Measurements from ENCODE around the gene ZNF595. TPM values are rescaled to one million over a fixed set of nuclear protein-coding genes. Genes with fewer than 3 reads are reported as not detected.
"Not testable (repeated sequence)": the region's sequence is repeated elsewhere in the genome, so short reads cannot be mapped to it uniquely, and the experiment has no call there.

The ZNF595 gene
- total RNA-seq, 1 donor from 2014 or later = 19.9 TPM

DNA sequence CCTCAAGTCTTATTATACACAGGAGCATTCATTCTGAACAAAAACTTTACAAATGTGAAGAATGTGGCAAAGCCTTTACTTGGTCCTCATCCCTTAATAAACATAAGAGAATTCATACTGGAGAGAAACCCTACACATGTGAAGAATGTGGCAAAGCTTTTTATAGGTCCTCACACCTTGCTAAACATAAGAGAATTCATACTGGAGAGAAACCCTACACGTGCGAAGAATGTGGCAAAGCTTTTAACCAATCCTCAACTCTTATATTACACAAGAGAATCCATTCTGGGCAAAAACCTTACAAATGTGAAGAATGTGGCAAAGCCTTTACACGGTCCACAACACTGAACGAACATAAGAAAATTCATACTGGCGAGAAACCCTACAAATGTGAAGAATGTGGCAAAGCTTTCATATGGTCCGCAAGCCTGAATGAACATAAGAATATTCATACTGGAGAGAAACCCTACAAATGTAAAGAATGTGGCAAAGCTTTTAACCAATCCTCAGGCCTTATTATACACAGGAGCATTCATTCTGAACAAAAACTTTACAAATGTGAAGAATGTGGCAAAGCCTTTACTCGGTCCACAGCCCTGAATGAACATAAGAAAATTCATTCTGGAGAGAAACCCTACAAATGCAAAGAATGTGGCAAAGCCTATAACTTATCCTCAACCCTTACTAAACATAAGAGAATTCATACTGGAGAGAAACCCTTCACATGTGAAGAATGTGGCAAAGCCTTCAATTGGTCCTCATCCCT is 33.6 kb downstream of the ZNF595 start:
- DNase-seq = not testable (repeated sequence)

DNA sequence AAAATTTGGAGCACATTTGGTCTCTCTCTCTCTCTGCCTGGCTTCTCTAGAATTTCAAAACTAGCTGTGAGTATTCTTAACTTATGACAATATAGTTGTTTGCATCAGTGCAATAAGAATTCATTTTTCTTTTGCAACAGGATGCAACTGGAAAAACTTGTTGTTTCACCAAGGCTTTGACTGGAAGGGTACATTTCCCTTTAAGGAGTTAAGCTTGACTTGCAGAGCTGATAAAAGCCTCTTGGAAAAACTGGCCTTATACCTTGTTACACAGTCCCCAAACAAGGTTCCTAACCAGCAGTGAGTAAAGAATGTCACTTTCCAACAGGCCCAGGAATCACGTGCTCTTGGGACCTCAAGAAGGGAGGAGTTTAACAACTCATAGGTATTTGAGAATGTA is 45.3 kb downstream of the ZNF595 start:
- DNase-seq = no peak

DNA sequence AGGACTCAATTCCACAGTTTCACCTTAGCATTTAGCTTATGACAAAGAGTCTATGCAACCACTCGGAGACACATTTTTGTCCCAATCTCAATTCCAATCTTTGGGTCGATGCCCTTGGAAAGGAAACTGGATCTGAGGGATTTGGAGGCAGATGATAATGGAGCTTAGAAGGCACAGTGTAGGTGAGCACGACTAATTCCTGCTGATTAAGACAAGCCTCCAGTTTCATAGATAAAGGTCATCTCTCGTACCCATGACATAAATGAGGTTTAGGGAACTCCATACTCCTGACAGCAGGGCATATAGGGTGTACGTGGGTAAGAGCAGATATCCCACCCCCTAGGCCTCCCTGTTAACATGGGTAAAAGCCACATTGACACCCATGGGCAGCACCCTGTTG is 46.7 kb downstream of the ZNF595 start:
- DNase-seq = no peak

DNA sequence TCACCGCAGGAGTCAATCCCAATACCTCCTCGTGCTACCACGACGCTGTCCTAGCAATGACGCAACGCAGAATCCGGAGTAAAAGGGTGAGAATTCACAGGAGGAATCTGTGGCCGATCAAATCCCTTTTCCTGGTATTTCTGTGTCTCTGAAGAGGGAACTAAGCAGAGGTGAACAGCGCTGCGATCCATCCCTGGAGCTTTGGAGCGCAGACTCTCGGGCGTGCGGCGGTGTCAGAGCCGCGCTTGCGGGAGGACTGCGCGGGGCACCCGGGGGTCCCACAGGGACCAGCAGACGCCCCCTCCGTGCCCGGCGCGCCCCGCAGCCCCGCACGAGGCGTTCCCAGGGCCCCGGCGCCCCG is 53.9 kb downstream of the ZNF595 start:
- DNase-seq = no peak

DNA sequence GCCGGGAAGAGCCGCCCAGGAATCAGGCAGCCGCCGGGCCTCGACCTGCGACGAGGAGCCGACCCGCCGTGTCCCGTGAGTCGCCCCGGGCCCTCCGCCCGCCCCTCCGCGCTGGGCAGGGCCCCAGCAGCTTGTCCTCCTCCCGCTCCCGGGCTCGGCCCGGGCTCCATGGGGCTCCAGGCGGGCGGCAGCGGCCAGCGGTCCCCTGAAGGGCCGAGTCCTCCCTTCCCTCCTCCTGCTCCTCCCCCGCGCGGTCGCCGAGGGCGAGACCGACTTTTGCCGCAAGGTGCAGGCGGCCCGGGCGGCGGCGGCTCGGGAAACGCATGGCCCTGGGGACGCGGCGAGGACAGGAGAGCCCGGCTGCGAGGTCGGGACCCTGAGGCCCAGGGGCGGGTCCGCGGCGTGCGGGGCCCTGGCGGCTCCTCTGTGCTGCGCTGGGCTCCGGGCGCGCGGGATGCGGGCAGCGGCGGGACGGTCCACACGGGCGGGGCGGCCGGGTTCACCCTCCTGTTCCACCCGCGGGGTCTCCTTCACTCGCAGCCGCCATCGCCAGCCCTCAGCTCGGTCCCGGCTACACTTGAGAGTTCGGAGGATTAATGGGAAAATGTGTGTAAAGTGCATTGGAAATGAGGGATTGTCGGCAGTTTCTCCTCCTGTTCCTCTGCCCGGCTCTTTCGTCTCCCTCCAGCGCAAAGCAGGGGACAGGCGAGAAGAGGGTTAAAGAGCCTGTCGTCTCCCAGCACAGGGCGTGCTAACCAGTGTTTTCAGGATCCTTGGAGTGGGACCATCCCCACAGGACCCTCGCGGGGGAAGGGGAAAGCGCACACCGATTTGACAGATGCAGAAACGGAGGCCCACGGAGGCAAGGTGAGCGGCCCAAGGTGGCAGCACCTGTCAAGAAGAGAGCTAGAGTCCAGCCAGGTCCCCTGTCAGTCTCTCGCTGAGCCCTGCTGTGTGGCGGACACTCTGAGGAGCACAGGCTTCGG is 54.6 kb downstream of the ZNF595 start:
- DNase-seq = no peak

DNA sequence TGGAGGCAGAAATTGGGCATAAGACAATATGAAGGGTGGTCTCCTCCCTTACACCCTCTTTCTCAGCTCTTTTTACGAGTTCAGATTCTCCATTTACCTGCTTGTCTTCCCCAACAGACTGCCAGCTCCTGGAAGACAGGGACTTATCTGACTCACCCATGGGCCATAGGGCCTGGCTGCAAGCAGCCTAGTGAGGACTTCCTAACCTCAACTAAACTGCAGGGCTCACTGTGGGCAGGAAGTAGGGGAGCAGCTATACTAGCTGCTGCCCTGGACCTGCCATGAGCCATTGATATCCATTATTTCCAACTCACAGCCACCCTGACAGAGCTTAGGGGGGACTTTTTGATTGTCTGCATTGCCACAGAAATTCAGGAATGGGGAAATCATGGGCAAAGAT is 59.6 kb downstream of the ZNF595 start:
- DNase-seq = no peak

DNA sequence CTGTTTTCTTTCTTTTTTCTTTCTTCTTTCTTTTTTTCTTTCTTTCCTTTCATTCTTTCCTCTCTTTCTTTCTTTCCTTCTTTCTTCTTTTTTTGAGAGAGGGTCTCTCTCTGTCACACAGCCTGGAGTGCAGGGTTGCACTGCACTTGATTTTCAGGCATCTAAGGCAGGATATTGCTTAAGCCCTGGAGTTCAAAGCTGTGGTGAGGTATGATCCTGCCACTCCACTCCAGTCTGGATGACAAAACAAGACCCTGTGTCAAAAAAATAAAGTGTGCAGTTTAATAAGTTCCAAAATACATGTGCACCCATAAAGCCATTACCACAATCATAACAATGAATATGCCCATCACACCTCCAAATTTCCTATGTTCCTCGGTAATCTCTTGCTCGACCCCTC is 60.6 kb downstream of the ZNF595 start:
- no peak for DNase-seq

DNA sequence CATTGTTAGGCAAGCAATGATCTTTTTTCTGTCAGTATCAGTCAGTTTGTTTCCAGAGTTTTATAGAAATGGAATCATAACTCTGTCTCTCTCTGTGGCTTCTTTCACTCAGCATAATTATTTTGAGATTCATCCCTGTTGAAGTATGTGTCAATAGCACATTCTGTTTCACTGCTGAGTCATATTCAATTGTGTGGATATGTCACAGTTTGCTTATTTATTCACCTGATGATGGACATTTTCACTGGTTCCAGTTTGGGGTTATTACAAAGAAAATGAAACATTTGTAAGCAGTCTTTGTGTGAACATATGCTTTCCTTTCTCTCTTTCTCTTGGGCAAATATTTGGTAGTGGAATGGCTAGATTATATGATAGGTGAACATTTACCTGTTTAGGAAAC is 61.0 kb downstream of the ZNF595 start:
- no peak for DNase-seq

DNA sequence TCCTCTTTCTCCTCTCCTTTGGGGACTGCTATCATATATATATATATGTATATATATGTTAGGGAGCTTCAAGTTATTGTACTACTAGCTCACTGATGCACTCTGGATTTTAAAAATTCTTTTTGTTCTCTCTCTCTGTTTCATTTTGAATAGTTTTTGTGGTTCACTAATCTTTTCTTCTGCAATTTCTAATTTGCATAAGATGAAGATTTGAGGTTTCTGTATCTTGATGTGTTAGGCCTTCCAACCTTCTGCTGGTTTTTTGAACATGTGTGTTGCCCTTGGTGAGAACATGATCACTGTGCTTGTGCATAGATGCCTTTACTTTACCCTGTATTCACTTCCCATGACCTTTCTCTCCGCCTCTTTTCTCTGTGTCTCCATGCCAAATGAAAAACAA is 63.4 kb downstream of the ZNF595 start:
- DNase-seq = no peak

DNA sequence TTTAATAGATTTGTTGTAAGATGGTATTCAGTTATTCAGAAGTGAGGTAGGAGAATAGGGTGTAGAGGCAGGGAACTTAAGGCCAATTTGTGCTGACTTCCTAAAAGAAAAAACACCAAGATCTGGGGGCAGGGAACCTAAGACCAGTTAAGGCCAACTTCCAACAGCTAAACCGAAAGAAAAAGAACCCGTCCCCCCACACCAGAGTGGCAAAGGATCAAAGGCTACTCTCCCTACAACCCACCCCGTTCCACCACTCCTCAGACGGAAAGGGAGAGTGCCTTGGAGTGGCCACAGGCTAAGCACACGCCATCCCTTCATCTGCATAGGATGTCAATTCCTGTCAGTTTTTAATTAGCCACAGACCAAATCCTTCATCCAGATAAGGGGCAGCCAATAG is 67.5 kb downstream of the ZNF595 start:
- no peak for DNase-seq

DNA sequence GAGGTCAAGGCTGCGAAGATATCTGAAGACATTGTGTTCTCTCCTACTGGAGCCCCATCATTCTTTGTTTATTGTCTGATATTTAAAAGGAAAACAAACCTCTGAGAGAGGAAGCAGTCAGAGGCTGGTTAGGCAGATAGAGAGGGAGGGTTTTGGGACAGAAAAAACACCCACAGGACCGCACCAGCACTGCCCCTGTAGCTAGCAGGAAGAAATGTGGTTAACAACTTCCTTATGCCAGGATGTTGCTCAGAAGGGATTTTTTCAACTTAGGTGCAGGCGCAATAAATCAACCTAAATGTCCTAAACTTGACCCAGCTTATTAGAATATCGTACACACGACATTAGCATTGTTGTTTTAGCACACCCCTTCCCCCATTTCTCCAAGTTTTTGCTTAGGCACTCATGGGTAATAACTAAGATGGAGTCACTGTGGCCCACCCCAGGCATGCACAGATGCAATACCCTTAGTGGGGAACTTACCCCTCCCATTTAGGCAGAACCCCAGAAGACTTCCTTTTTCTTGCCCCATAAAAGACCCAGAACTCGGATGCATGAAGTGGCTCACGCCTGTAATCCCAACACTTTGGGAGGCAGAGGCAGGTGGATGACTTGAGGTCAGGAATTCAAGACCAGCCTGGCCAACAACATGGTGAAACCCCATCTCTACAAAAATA is 68.4 kb downstream of the ZNF595 start:
- DNase-seq = peak; percentile 18

DNA sequence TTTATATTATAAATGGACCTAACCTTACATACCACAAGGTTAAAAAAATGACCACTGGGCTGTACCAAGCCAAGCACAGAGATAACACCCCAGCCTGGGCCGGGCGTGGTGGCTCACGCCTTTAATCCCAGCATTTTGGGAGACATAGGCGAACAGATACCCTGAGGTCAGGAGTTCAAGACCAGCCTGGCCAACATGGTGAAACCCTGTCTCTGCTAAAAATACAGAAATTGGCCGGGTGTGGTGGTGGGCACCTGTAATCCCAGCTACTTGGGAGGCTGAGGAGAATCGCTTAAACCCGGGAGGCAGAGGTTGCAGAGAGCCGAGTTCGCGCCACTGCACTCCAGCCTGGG is 70.8 kb downstream of the ZNF595 start:
- not testable (repeated sequence) for DNase-seq

DNA sequence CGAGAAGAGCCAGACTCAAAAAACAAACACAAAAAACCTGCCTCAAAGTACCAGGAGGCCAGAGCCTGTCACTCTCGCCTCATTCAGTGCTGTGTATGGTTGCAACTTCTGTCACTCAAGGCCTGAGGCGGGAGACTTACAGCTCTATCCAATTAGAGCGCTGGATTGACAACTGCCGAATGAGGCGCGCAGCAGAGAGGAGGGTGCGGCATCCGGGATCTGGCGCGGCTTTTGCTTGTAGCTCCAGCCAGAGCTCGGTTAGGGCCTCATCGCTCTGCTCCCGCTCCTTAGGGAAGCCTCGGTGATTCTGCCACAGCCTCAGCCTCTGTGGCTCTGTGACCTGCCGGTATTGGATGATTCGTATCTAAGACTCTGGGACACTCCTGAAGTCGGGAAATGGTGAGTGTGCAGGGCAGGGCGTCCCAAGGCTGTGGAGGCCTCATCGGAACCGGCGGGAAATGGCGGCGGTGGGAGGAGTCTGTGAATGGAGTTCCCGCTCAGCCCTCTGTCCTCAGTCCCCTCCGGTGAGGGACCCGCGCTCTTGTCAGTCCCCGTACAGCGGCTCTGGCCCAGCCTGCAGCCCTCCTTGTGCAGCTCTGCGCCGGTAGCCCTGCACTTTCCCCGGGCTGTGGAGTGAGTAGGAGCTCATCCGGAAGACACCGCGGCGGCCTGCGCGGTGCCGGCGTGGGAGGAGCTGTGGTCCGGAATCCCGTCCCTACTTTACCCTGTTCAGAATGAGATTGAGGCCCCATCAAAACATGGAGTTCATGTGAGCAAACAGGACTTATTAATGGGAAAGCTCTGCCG is 71.4 kb downstream of the ZNF595 start, which contains the start of gene ZNF718:
Gene ZNF718 (plus strand): TSS at position 227 of the 807 bp plus-strand sequence. CDS start 170 bp downstream, at position 397.
- peak; percentile 99 for DNase-seq

DNA sequence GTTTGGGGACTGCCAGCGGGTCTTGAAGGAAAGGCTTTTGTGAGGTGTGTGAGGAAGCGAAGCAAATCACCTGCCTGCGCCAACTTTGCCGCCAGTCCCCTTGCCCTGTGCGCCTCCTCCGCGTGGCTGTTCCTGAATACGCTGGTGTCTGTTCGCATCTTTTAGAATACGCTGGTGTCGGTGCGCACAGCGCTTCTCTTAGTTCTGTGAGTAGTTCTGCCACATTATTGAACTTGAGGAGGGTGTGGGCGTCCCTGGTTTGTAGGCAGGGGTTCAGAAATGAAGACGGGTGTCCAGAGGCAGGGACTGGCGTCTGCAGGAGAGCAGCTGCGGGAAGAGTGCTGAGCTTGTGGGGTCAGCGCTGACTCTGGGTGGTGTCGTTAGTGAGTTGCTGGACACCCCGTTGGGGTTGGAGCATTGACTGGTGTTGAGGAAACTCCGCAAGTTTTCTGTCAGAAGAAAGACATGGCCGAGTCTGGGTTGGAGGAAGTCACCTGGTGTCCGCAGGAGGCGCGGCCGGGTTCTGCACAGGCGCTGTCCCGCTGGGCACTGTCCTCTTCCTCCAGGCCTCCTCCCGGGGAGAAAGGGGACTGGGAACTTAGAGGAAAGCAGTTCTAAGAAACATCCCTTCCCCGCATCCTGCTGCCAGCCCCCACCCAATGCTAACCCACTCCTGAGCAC is 72.1 kb downstream of the ZNF595 start:
- peak; percentile 41 for DNase-seq

DNA sequence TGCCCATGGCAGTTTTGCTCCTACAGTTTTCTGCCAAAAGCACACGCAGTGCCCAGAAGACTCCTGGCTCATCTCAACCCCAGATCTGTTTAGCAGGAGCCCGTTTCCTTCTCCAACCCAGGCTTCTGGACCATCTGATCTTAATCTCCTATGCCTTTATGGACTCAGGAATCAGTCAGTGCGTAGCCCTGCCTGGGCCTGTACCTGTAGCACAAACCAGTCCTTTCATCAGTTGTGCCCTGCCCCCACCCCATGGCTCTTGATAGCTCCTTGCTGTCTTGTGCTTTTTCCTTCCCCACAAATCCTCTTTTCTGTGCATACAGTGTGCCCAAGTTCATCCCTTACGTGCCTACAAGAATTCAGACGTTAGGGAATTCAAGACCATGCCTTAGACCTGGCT is 72.7 kb downstream of the ZNF595 start:
- no peak for DNase-seq

DNA sequence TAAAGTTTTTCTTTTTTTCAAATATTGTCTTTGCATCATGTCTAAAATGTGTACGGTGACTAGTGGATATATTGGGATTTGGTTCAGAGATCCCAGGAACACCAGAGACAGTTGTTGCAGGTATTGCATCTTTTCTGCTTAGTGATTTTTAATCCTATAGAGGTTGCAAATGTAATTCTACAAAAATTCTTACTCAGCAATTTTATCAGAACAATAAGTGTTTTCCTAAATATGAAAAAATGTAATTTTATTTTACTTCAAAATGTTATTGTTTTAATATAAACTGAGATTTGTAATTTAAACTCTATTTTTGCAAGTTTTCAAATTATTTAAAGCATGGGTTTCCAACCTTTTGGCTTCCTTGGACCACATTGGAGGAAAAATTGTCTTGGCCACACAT is 79.4 kb downstream of the ZNF595 start:
- no peak for DNase-seq

Other genes with a start within 250 kb of the ZNF595 start
- gene ZNF718, start 71.2 kb downstream of the ZNF595 start, total RNA-seq = 6.1 and 9.3 TPM in 2 replicates